Measurements from ENCODE around the gene AGBL1.

GRCh38 chr15:86205096-86205495 lies 125.4 kb downstream of the AGBL1 start:
- TF ChIP-seq CTCF (IDR thresholded peaks at IDR 0.05) = no peak
- TF ChIP-seq POLR2A (IDR thresholded peaks at IDR 0.05) = no peak
